Activated naive CD4-positive, alpha-beta T cell treated with anti-CD3 and anti-CD28 coated beads for 36 hours (primary cell): Measurements from ENCODE around the gene GALNT13. TPM values are rescaled to one million over a fixed set of nuclear protein-coding genes. Genes with fewer than 3 reads are reported as not detected.

Experiments used
- CTCF ChIA-PET: fragments of 350-600 bp; sonication (Branson Sonifier 250); formaldehyde crosslinking; loops from one replicate; lab custom pipeline; 2021; ENCODE audit warnings: antibody characterized with exemption; lab: Charles Lee
- DNase-seq: peaks from one replicate; pipeline ENCODE4 v3.0.0-alpha.2; 2020
- H3K27ac Mint-ChIP-seq: one replicate; pipeline ENCODE4 v1.8.0; 2021; ENCODE audit warnings: mild to moderate bottlenecking, mixed read lengths
- H3K27me3 Mint-ChIP-seq: one replicate; pipeline ENCODE4 v1.8.0; 2021; ENCODE audit warnings: low read depth, mixed read lengths
- H3K36me3 Mint-ChIP-seq: one replicate; pipeline ENCODE4 v1.8.0; 2021; ENCODE audit warnings: low read depth, mixed read lengths
- H3K4me1 Mint-ChIP-seq: one replicate; pipeline ENCODE4 v1.8.0; 2021; ENCODE audit warnings: low read depth, mixed read lengths
- H3K4me3 Mint-ChIP-seq: one replicate; pipeline ENCODE4 v1.8.0; 2021; ENCODE audit warnings: mild to moderate bottlenecking, moderate library complexity, mixed read lengths
- H3K9me3 Mint-ChIP-seq: one replicate; pipeline ENCODE4 v1.8.0; 2021; ENCODE audit warnings: mixed read lengths
- intact Hi-C: fragments of 100-400 bp; cut with micrococcal nuclease; formaldehyde crosslinking; loops from one replicate; pipeline ENCODE4 v1.15.1; 2023
- total RNA-seq, 2 experiments: library from RNA; stranded (reverse); gene quantifications; one replicate each; pipeline ENCODE4 v1.2.3, GENCODE V29; 2021

The GALNT13 gene
- total RNA-seq, 2 experiments from 2014 or later = not detected

DNA sequence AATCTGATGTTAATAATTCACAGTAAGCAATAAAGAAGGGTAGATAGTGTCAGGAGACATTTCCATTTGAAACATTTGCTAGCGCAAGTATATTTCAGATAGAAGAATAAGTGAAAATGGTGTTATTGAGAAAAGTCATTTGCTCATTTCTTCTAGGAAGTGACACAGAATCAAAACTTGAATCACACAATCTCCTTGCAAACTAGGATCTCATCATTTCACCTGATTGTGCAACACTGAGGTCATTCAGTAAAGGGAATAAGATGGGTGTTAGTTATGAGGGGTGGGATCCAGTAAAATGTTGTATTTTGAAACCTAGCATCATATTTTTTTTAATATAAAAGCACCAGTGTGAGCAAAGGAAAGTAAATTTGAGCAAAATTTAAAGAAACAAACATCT lies 618.8 kb downstream of the GALNT13 start:
- CTCF ChIA-PET = no interaction called here
- intact Hi-C loops = no loop called here
- no peak for DNase-seq
- H3K4me3 Mint-ChIP-seq = no peak overlapping the region
- H3K27ac Mint-ChIP-seq = no peak overlapping the region
- H3K27me3 Mint-ChIP-seq = no peaks in the 10 kb centered on the region
- H3K9me3 Mint-ChIP-seq = no peaks in the 10 kb centered on the region
- no peaks in the 10 kb centered on the region for H3K36me3 Mint-ChIP-seq
- H3K4me1 Mint-ChIP-seq = no peaks in the 10 kb centered on the region

DNA sequence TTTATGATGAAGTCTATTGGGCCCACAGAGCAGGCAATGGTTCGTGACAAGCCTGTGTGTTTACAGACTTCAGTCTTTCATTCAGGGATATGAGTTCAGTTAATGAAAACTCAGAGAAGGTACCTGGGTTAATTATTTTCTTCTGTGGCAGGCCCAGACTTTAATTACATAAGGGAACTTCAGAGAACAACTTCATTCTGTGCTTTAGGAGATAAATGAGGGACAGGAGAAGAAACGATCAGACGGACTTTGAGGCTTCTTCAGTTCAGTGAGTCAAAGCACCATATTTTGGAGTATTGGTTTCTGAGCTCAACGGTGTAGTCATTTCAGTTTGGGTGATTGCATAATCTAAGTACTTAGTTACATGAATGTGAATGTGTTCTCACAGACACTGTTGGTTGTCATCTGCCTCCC lies 623.7 kb downstream of the GALNT13 start:
- H3K27ac Mint-ChIP-seq = no peak overlapping the region
- H3K36me3 Mint-ChIP-seq = no peaks in the 10 kb centered on the region
- no peak for DNase-seq
- intact Hi-C loops = no loop called here
- no peak overlapping the region for H3K4me3 Mint-ChIP-seq
- H3K4me1 Mint-ChIP-seq = no peaks in the 10 kb centered on the region
- H3K27me3 Mint-ChIP-seq = no peaks in the 10 kb centered on the region
- CTCF ChIA-PET = no interaction called here
- peaks cover 2% of the 10 kb centered on the region for H3K9me3 Mint-ChIP-seq

DNA sequence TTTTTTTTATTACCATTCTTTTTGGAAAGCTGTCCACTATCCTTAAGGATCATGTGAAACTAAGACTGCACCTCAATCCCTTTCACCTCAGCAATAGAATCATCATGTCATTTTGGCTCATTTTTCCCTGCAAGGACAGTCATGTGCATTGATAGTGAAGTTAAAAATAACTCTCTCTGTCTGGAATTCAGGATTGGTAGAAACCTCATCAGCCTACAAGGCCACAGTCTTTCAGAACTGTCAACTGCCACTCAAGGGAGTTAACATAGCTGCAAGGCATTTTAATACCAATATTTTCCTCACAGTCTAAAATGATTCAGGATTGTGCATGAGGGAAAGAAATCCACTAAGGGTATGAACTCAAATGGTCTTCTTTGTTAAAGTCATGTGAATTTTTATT lies 625.3 kb downstream of the GALNT13 start:
- intact Hi-C loops = no loop called here
- Mint-ChIP-seq H3K4me1 (no peaks in the 10 kb centered on the region), H3K27me3 (no peaks in the 10 kb centered on the region), H3K36me3 (no peaks in the 10 kb centered on the region), H3K27ac (no peak overlapping the region), H3K4me3 (no peak overlapping the region), H3K9me3 (peaks cover 2% of the 10 kb centered on the region)
- CTCF ChIA-PET = no interaction called here
- no peak for DNase-seq
